Measurements from ENCODE around the gene MED25.
"Not testable (repeated sequence)": the region's sequence is repeated elsewhere in the genome, so short reads cannot be mapped to it uniquely, and the experiment has no call there.

Gene MED25

GRCh38 chr19:49816590-49816989 lies 1.5 kb upstream of the MED25 start:
- DNase-seq (ENCODE audit: low read depth), result no peak

GRCh38 chr19:49818649-49819370 lies 721 bp downstream of the MED25 start:
- no peak for DNase-seq (ENCODE audit: low read depth)

GRCh38 chr19:49819452-49820115 lies 1.5 kb downstream of the MED25 start:
- DNase-seq (ENCODE audit: low read depth), result not testable (repeated sequence)

GRCh38 chr19:49820125-49820524 lies 2.0 kb downstream of the MED25 start:
- DNase-seq (ENCODE audit: low read depth), result no peak

- DNase-seq (ENCODE audit: low read depth), result no peak
Measured at GRCh38 chr19:49823472-49823871, 5.4 kb downstream of the MED25 start.

GRCh38 chr19:49824662-49825061 lies 6.6 kb downstream of the MED25 start:
- DNase-seq (ENCODE audit: low read depth), result no peak

GRCh38 chr19:49827034-49827433 lies 8.9 kb downstream of the MED25 start:
- DNase-seq (ENCODE audit: low read depth), result no peak

- DNase-seq (ENCODE audit: low read depth), result no peak
Measured at GRCh38 chr19:49829200-49829599, 11.1 kb downstream of the MED25 start.

GRCh38 chr19:49829721-49830120 lies 11.6 kb downstream of the MED25 start:
- DNase-seq (ENCODE audit: low read depth), result no peak

- no peak for DNase-seq (ENCODE audit: low read depth)
Measured at GRCh38 chr19:49830766-49831165, 12.7 kb downstream of the MED25 start.

- DNase-seq (ENCODE audit: low read depth), result no peak
Measured at GRCh38 chr19:49831592-49831991, 13.5 kb downstream of the MED25 start.

GRCh38 chr19:49832556-49832955 lies 14.5 kb downstream of the MED25 start:
- no peak for DNase-seq (ENCODE audit: low read depth)

- DNase-seq (ENCODE audit: low read depth), result no peak
Measured at GRCh38 chr19:49833599-49833998, 15.5 kb downstream of the MED25 start.

GRCh38 chr19:49835562-49835961 lies 17.5 kb downstream of the MED25 start:
- no peak for DNase-seq (ENCODE audit: low read depth)

GRCh38 chr19:49836176-49837008 lies 18.3 kb downstream of the MED25 start:
- no peak for DNase-seq (ENCODE audit: low read depth)

GRCh38 chr19:49837009-49837310 lies 18.9 kb downstream of the MED25 start:
- DNase-seq (ENCODE audit: low read depth), result no peak

- DNase-seq (ENCODE audit: low read depth), result no peak
Measured at GRCh38 chr19:49837425-49837824, 19.3 kb downstream of the MED25 start.

GRCh38 chr19:49838885-49839588 lies 20.9 kb downstream of the MED25 start:
- DNase-seq (ENCODE audit: low read depth), result no peak

- no peak for DNase-seq (ENCODE audit: low read depth)
Measured at GRCh38 chr19:49839713-49840112, 21.6 kb downstream of the MED25 start.

- DNase-seq (ENCODE audit: low read depth), result no peak
Measured at GRCh38 chr19:49840321-49840720, 22.2 kb downstream of the MED25 start.

GRCh38 chr19:49840736-49841249 lies 22.7 kb downstream of the MED25 start:
- no peak for DNase-seq (ENCODE audit: low read depth)

- no peak for DNase-seq (ENCODE audit: low read depth)
Measured at GRCh38 chr19:49843265-49843664, 25.2 kb downstream of the MED25 start.
